WERI-Rb-1 (cell line): ENCODE results near the gene CCDC81.
"Not testable (repeated sequence)": the region's sequence is repeated elsewhere in the genome, so short reads cannot be mapped to it uniquely, and the experiment has no call there.

Experiments
- DNase-seq: peaks from one replicate; pipeline ENCODE4 v3.0.0-alpha.2; 2020
- H3K27ac ChIP-seq: fragments of 250-450 bp; sonication (Bioruptor Pico); 2 replicates; pipeline ENCODE4 v1.5.1; 2020; ENCODE audit warnings: mild to moderate bottlenecking, moderate library complexity
- H3K27me3 ChIP-seq: fragments of 250-450 bp; sonication (Bioruptor Pico); 2 replicates; pipeline ENCODE4 v1.5.1; 2021; ENCODE audit warnings: mild to moderate bottlenecking, low read depth, moderate library complexity; ENCODE audit not compliant: insufficient read depth, severe bottlenecking
- H3K36me3 ChIP-seq: fragments of 250-450 bp; sonication (Bioruptor Pico); 2 replicates; pipeline ENCODE4 v1.5.1; 2020; ENCODE audit warnings: mild to moderate bottlenecking, moderate library complexity
- H3K4me3 ChIP-seq: 2 replicates; pipeline ENCODE4 v1.5.1; 2011; ENCODE audit warnings: low read depth, mild to moderate bottlenecking, control low read depth, low read length
- H3K9me3 ChIP-seq: fragments of 250-450 bp; sonication (Bioruptor Pico); 2 replicates; pipeline ENCODE4 v1.5.1; 2021; ENCODE audit warnings: mild to moderate bottlenecking, moderate library complexity; ENCODE audit not compliant: severe bottlenecking
- TF ChIP-seq, protein P1 (sequence below): IDR thresholded peaks from 2 replicates; pipeline ENCODE4 v1.5.1; 2011; ENCODE audit warnings: low read depth, mild to moderate bottlenecking, control low read depth, inconsistent platforms, low read length

Gene CCDC81

DNA sequence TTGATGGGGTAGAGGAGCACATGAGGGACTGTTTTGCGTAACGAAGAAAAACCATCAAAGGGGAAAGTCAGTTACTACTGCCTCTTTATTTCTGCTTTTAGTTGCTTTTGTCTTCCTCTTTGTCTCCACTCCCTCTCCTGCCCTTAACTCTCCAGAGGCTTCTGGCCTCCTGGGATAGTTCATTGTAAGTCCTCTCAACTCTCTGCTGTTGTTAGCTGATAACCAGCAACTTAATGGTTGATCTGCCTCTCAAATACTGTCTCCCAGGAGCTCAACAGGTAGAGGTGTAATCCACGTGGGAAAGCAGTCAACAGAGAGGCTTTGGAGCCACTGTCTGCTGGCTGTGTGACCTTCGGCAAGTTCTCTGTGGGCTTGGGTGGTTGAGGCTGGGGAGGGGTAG is 47.3 kb downstream of the CCDC81 start:
- TF ChIP-seq, protein P1, sequence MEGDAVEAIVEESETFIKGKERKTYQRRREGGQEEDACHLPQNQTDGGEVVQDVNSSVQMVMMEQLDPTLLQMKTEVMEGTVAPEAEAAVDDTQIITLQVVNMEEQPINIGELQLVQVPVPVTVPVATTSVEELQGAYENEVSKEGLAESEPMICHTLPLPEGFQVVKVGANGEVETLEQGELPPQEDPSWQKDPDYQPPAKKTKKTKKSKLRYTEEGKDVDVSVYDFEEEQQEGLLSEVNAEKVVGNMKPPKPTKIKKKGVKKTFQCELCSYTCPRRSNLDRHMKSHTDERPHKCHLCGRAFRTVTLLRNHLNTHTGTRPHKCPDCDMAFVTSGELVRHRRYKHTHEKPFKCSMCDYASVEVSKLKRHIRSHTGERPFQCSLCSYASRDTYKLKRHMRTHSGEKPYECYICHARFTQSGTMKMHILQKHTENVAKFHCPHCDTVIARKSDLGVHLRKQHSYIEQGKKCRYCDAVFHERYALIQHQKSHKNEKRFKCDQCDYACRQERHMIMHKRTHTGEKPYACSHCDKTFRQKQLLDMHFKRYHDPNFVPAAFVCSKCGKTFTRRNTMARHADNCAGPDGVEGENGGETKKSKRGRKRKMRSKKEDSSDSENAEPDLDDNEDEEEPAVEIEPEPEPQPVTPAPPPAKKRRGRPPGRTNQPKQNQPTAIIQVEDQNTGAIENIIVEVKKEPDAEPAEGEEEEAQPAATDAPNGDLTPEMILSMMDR: no peak
- no peak overlapping the region for H3K4me3 ChIP-seq
- DNase-seq: no peak
- H3K27ac ChIP-seq: no peak overlapping the region
- no peaks in the 10 kb centered on the region for H3K36me3 ChIP-seq
- H3K9me3 ChIP-seq: peaks cover 8% of the 10 kb centered on the region
- no peaks in the 10 kb centered on the region for H3K27me3 ChIP-seq

DNA sequence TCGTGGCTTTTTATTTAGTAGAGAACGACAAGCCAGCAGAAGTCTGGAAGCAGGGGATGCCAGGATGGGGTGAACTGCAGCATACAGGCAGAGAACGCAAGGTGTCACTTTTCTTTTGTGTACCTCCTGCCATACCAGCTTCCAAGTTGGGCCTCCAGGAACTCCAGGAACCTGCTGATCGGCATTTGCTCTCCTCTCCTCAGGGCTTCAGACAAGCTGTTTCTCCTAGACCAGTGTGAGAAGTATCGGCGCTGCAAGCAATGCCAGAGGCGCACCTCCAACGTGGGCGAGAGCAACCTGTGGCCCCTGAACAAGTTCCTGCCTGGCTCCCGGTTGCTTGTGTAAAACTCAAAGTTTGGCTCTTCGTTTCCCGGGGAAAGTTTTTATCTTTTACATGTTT is 47.7 kb downstream of the CCDC81 start:
- Histone ChIP-seq H3K4me3 (no peak overlapping the region), H3K27me3 (no peaks in the 10 kb centered on the region), H3K27ac (no peak overlapping the region), H3K9me3 (peaks cover 10% of the 10 kb centered on the region), H3K36me3 (no peaks in the 10 kb centered on the region)
- TF ChIP-seq, protein P1: no peak
- no peak for DNase-seq

DNA sequence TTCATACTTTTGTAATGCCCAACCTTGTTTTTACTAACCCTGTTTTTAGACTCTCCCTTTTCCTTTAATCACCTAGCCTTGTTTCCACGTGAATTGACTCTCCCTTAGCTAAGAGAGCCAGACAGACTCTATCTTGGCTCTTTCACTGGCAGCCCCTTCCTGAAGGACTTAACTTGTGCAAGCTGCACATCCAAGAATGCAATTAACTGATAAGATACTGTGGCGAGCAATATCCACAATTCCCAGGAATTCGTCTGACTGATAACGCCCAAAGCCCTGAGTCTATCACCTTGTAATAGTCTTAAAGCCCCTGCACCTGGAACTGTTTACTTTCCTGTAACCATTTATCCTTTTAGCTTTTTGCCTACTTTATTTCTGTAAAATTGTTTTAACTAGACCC is 48.8 kb downstream of the CCDC81 start:
- H3K27me3 ChIP-seq, H3K27ac ChIP-seq, H3K36me3 ChIP-seq, H3K4me3 ChIP-seq, DNase-seq: not testable (repeated sequence)
- peaks cover 14% of the 10 kb centered on the region for H3K9me3 ChIP-seq

DNA sequence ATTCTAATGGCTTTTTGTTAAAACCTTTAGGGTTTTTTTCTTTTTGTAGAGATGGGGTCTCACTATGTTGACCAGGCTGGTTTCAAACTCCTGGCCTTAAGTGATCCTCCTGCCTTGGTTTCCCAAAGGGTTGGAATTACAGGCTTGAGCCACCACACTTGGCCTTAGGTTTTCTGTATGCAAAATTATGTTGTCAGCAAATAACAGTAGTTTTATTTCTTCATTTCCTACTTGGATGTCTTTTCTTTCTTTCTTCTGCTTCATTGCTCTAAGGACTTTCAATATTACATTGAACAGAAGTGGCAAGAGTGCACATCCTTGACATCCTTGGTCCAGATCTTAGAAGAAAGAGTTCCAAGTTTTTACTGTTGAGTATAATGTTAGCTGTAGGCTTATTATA is 52.8 kb downstream of the CCDC81 start:
- TF ChIP-seq, protein P1: no peak

DNA sequence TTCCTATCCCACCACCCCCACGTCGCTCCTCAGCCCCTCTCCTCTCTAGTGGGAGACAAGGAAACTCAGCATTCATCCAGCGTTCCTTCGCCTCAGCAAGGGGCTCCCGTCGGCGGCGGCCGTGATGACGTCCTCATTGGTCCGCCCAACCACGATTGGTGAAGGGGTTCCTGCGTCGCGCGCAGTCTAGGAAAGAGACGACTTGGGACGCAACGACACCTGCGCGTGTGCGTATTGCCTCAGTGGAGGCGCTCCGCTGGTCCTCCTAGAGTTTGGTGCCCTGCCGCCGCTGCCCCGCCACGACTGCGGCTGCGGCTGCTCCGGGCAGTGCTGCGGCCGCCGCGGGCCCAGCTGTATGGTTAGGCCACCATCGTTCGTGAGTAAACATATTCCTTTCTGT is 56.6 kb downstream of the CCDC81 start:
- TF ChIP-seq, protein P1: no peak
- Histone ChIP-seq H3K36me3 (no peaks in the 10 kb centered on the region), H3K9me3 (peaks cover 10% of the 10 kb centered on the region), H3K4me3 (no peak overlapping the region), H3K27ac (no peak overlapping the region), H3K27me3 (no peaks in the 10 kb centered on the region)
- DNase-seq: no peak

More for the DNA sequence above, 52.8 kb downstream of the CCDC81 start:
- Histone ChIP-seq H3K27ac (no peak overlapping the region), H3K4me3 (no peak overlapping the region), H3K36me3 (no peaks in the 10 kb centered on the region), H3K9me3 (peaks cover 14% of the 10 kb centered on the region), H3K27me3 (no peaks in the 10 kb centered on the region)
- DNase-seq: no peak

DNA sequence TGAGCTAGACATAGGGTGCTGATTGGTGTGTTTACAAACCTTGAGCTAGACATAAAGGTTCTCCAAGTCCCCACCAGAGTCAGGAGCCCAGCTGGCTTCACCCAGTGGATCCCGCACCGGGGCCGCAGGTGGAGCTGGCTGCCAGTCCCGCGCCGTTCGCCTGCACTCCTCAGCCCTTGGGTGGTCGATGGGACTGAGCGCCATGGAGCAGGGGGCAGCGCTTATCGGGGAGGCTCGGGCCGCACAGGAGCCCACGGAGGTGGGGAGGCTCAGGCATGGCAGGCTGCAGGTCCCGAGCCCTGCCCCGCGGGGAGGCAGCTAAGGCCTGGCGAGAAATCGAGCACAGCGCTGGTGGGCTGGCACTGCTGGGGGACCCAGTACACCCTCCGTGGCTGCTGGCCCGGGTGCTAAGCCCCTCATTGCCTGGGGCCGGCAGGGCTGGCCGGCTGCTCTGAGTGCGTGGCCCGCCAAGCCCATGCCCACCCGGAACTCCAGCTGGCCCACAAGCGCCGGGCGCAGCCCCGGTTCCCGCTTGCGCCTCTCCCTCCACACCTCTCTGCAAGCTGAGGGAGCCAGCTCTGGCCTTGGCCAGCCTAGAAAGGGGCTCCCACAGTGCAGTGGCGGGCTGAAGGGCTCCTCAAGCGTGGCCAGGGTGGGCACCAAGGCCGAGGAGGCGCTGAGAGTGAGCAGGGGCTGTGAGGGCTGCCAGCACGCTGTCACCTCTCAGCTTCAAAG is 58.8 kb downstream of the CCDC81 start:
- DNase-seq, H3K27me3 ChIP-seq, H3K4me3 ChIP-seq, H3K27ac ChIP-seq, H3K36me3 ChIP-seq, H3K9me3 ChIP-seq: not testable (repeated sequence)

DNA sequence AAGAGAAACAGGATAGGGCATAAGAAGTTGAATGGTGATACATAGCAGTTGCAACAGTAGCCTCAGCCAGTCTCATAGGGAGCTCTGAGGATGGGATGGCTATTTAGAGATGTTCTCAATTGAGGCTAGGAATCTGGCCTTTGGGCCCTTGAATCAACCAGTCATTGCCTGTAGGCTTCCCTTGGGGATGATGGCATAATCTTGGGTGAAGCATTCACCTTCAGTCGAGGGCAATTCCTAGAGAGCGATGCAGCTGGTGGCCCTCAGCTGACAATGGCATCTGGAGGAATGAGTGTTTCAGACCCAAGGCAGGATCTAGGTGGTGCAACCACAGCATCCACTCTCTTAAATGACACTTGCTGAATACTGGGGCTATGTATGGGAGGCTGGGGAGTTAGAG is 61.0 kb downstream of the CCDC81 start:
- Histone ChIP-seq H3K9me3 (no peaks in the 10 kb centered on the region), H3K36me3 (peaks cover 12% of the 10 kb centered on the region), H3K27ac (no peak overlapping the region), H3K27me3 (no peaks in the 10 kb centered on the region), H3K4me3 (no peak overlapping the region)
- TF ChIP-seq, protein P1: no peak
- DNase-seq: no peak
